IMR-90 (cell line): Measurements from ENCODE around the gene NUP210L. TPM values are rescaled to one million over a fixed set of nuclear protein-coding genes. Genes with fewer than 3 reads are reported as not detected.

Source experiments
- ATAC-seq: fragments of 200-7000 bp; cut with Tn5 transposase; 2 replicates; pipeline ENCODE4 v1.9.1; 2020; ENCODE audit warnings: low read depth, mild to moderate bottlenecking, moderate library complexity
- BruUV-seq: library from RNA; stranded (reverse); fragments of 400-500 nt; replicated peaks from 2 replicates; lab custom pipeline; 2021; lab: Mats Ljungman, UMichigan
- CTCF ChIA-PET: fragments of 300-600 bp; formaldehyde crosslinking; extraction: SDS; loops from one replicate; lab custom pipeline; 2021; ENCODE audit warnings: antibody characterized with exemption; lab: Yijun Ruan, JAX
- POLR2A ChIA-PET: fragments of 300-600 bp; sonication (Branson Sonifier 250); formaldehyde crosslinking; loops from one replicate; lab custom pipeline; 2022; ENCODE audit warnings: antibody characterized with exemption; ENCODE audit not compliant: unreplicated experiment; lab: Charles Lee
- DNase-seq: peaks from one replicate; pipeline ENCODE4 v3.0.0; 2013
- H2AFZ ChIP-seq: replicated peaks from 2 replicates; pipeline ENCODE3; 2013; ENCODE audit warnings: low read length, mild to moderate bottlenecking; ENCODE audit not compliant: poor library complexity
- H2AK5ac ChIP-seq: 2 replicates; pipeline ENCODE4 v1.6.1; 2013; ENCODE audit warnings: low read depth, low read length, inconsistent platforms
- H2AK9ac ChIP-seq: replicated peaks from 2 replicates; pipeline ENCODE3; 2013; ENCODE audit warnings: mild to moderate bottlenecking, low read depth, low read length, moderate library complexity; ENCODE audit not compliant: poor library complexity
- H2BK120ac ChIP-seq: 2 replicates; pipeline ENCODE4 v1.6.1; 2013; ENCODE audit warnings: low read depth, low read length, inconsistent platforms
- H2BK15ac ChIP-seq: 3 replicates; pipeline ENCODE4 v1.6.1; 2013; ENCODE audit warnings: low read depth, low read length, inconsistent platforms
- H2BK20ac ChIP-seq: 2 replicates; pipeline ENCODE4 v1.6.1; 2013; ENCODE audit warnings: low read depth, mild to moderate bottlenecking, inconsistent platforms, low read length, moderate library complexity
- H2BK5ac ChIP-seq: 2 replicates; pipeline ENCODE4 v1.6.1; 2013; ENCODE audit warnings: mild to moderate bottlenecking, low read depth, low read length, inconsistent platforms; ENCODE audit not compliant: poor library complexity, severe bottlenecking
- H3K14ac ChIP-seq: replicated peaks from 2 replicates; pipeline ENCODE4 v1.6.1; 2013; ENCODE audit warnings: low read depth, low read length, inconsistent platforms
- H3K18ac ChIP-seq: 2 replicates; pipeline ENCODE4 v1.6.1; 2013; ENCODE audit warnings: low read depth, low read length, control low read depth
- H3K23ac ChIP-seq: 2 replicates; pipeline ENCODE4 v1.6.1; 2013; ENCODE audit warnings: low read depth, low read length, inconsistent platforms
- H3K27ac ChIP-seq: 2 replicates; pipeline ENCODE4 v1.5.1; 2013; ENCODE audit warnings: mild to moderate bottlenecking, control low read depth, low read length; ENCODE audit not compliant: insufficient read depth
- H3K27me3 ChIP-seq: 2 replicates; pipeline ENCODE4 v1.6.1; 2013; ENCODE audit warnings: low read length; ENCODE audit not compliant: control insufficient read depth, insufficient read depth
- H3K36me3 ChIP-seq: 2 replicates; pipeline ENCODE4 v1.6.1; 2013; ENCODE audit warnings: low read length, mixed read lengths; ENCODE audit not compliant: control insufficient read depth, insufficient read depth
- H3K4ac ChIP-seq: 2 replicates; pipeline ENCODE4 v1.6.1; 2013; ENCODE audit warnings: low read depth, low read length, inconsistent platforms
- H3K4me1 ChIP-seq: 2 replicates; pipeline ENCODE4 v1.6.1; 2013; ENCODE audit warnings: low read length, mixed read lengths; ENCODE audit not compliant: control insufficient read depth, insufficient read depth
- H3K4me2 ChIP-seq: 2 replicates; pipeline ENCODE4 v1.6.1; 2013; ENCODE audit warnings: low read depth, mild to moderate bottlenecking, control low read depth, low read length, moderate library complexity
- H3K4me3 ChIP-seq: 2 replicates; pipeline ENCODE4 v1.5.1; 2013; ENCODE audit warnings: low read depth, mild to moderate bottlenecking, control low read depth, low read length, moderate library complexity; ENCODE audit not compliant: insufficient read depth
- H3K56ac ChIP-seq: 2 replicates; pipeline ENCODE4 v1.6.1; 2013; ENCODE audit warnings: low read length, inconsistent platforms; ENCODE audit not compliant: insufficient read depth; ENCODE audit errors: extremely low read depth
- H3K79me1 ChIP-seq, 2 experiments: 2 replicates each; pipeline ENCODE4 v1.6.1; 2013; ENCODE audit warnings: low read length in 2 of 2, inconsistent platforms in 1 of 2, low read depth in 1 of 2
- H3K9ac ChIP-seq: 2 replicates; pipeline ENCODE4 v1.6.1; 2013; ENCODE audit warnings: low read depth, low read length, control low read depth
- H3K9me1 ChIP-seq: 2 replicates; pipeline ENCODE4 v1.6.1; 2013; ENCODE audit warnings: low read length, inconsistent platforms; ENCODE audit not compliant: insufficient read depth
- H3K9me3 ChIP-seq: 2 replicates; pipeline ENCODE4 v1.6.1; 2013; ENCODE audit warnings: low read length; ENCODE audit not compliant: control insufficient read depth, insufficient read depth
- H4K20me1 ChIP-seq: 2 replicates; pipeline ENCODE4 v1.6.1; 2013; ENCODE audit warnings: low read length, inconsistent platforms; ENCODE audit not compliant: insufficient read depth
- H4K5ac ChIP-seq: 2 replicates; pipeline ENCODE4 v1.6.1; 2013; ENCODE audit warnings: mild to moderate bottlenecking, low read depth, low read length, control low read depth
- H4K8ac ChIP-seq, 2 experiments: 2 replicates each; pipeline ENCODE4 v1.6.1; 2013; ENCODE audit warnings: low read depth in 2 of 2, low read length in 2 of 2, control low read depth in 1 of 2, inconsistent platforms in 1 of 2
- H4K91ac ChIP-seq: 2 replicates; pipeline ENCODE4 v1.6.1; 2013; ENCODE audit warnings: low read depth, low read length, inconsistent platforms; ENCODE audit not compliant: insufficient read depth
- CEBPB ChIP-seq: IDR thresholded peaks from 2 replicates; pipeline ENCODE4 v1.6.1; 2012; ENCODE audit warnings: low read depth, low read length, improper control_type of control experiment
- CTCF ChIP-seq: conservative IDR thresholded peaks from 2 replicates; pipeline ENCODE4 v1.5.1; 2012; ENCODE audit warnings: mild to moderate bottlenecking, low read depth, low read length, improper control_type of control experiment
- FOS ChIP-seq: fragments of 150-350 bp; IDR thresholded peaks from 2 replicates; pipeline ENCODE4 v1.6.1; 2016; ENCODE audit warnings: low read depth, low read length
- MAFK ChIP-seq: IDR thresholded peaks from 2 replicates; pipeline ENCODE4 v1.6.1; 2012; ENCODE audit warnings: low read depth, low read length, improper control_type of control experiment
- MAZ ChIP-seq: IDR thresholded peaks from 2 replicates; pipeline ENCODE4 v1.6.1; 2012; ENCODE audit warnings: low read depth, mild to moderate bottlenecking, low read length, improper control_type of control experiment, moderate library complexity, borderline replicate concordance
- MXI1 ChIP-seq: IDR thresholded peaks from 2 replicates; pipeline ENCODE4 v1.6.1; 2012; ENCODE audit warnings: low read depth, mild to moderate bottlenecking, low read length, moderate library complexity, borderline replicate concordance
- NFE2L2 ChIP-seq: fragments of 150-350 bp; IDR thresholded peaks from 2 replicates; pipeline ENCODE4 v1.6.1; 2016; ENCODE audit warnings: low read depth, mild to moderate bottlenecking, low read length
- RFX5 ChIP-seq: IDR thresholded peaks from 2 replicates; pipeline ENCODE4 v1.8.0; 2012; ENCODE audit warnings: low read depth, mild to moderate bottlenecking, low read length, moderate library complexity
- SMC3 ChIP-seq: fragments of 150-350 bp; IDR thresholded peaks from 2 replicates; pipeline ENCODE4 v1.6.1; 2016; ENCODE audit warnings: low read depth, mild to moderate bottlenecking, antibody characterized with exemption, low read length, moderate library complexity
- WGBS, 2 experiments: methylation state at CpG; one replicate each; pipeline versions ENCODE4 v1.1.5 to v1.1.7; 2013; ENCODE audit warnings: missing lambda C conversion rate in 2 of 2; ENCODE audit not compliant: insufficient read length in 1 of 2; ENCODE audit errors: extremely low coverage in 2 of 2; 5-methylcytosine and 5-hydroxymethylcytosine counted together
- dilution Hi-C: fragments of 300-500 bp; cut with HindIII; formaldehyde crosslinking; loops from one replicate; pipeline ENCODE4 v1.14.3; 2018; ENCODE audit warnings: low sequenced_read_pairs; ENCODE audit not compliant: unreplicated experiment
- in situ Hi-C: fragments of 300-500 bp; cut with MboI; formaldehyde crosslinking; loops from 3 replicates; pipeline ENCODE4 v1.14.3; 2019; ENCODE audit warnings: low sequenced_read_pairs, inconsistent platforms, mixed read lengths
- intact Hi-C: fragments of 100-400 bp; cut with micrococcal nuclease; formaldehyde crosslinking; loops from 2 replicates; pipeline ENCODE4 v1.10.0; 2022
- polyA plus RNA-seq, 3 experiments: library from polyadenylated mRNA; depleted of rRNA; stranded (reverse); fragments of >200 nt; gene quantifications; 2 replicates each; pipeline ENCODE4 v1.2.3, GENCODE V29; 2012; ENCODE audit warnings: low replicate concordance in 1 of 3
- total RNA-seq: library from RNA; depleted of rRNA; stranded (reverse); fragments of >200 nt; gene quantifications from 2 replicates; pipeline ENCODE4 v1.2.3, GENCODE V29; 2012

NUP210L gene
- total and polyA plus RNA-seq, 2 of the 4 experiments (the other 2 are of a cell fraction), result under 0.01 to 0.02 TPM

- H3K27ac ChIP-seq, result peak overlapping the region; percentile 4; the same call in 1 of the 2 replicates
- DNase-seq, result no peak
Measured at GRCh38 chr1:153968408-153968807, 186.5 kb downstream of the NUP210L start.

More at GRCh38 chr1:153968408-153968807, 186.5 kb downstream of the NUP210L start:
- no peak overlapping the region for H2BK5ac ChIP-seq
- peak overlapping the region; percentile 90 for H2AFZ ChIP-seq
- H3K4me1 ChIP-seq, result 0 out of 2 replicates have a peak, but pooled peaks cover 1% of the 10 kb centered on the region
- peak overlapping the region; percentile 21; the same call in 1 of the 2 replicates for H3K9ac ChIP-seq
- peak overlapping the region; percentile 88 for H2AK9ac ChIP-seq
- BruUV-seq, result no TSS peak
- H2BK20ac ChIP-seq, result no peak overlapping the region
- H3K79me1 ChIP-seq, result peaks cover 5 to 36% of the 10 kb centered on the region in 2 experiments; a peak in 3 of 4 replicates
- H3K4me2 ChIP-seq, result peak overlapping the region; percentile 87
- in situ Hi-C loops (loop anchor here (25.0 kb wide), 1 partner anchor 431 kb away; the partner anchor contains the start of genes S100A3, S100A4, S100A5 and S100A6), intact Hi-C loops (no loop called here), dilution Hi-C loops (no loop called here)
- no peak overlapping the region for H2BK15ac ChIP-seq
- TF ChIP-seq CTCF (no peak), MXI1 (no peak), RFX5 (no peak), CEBPB (no peak), MAFK (no peak), MAZ (no peak), NFE2L2 (no peak), FOS (no peak), SMC3 (no peak)
- H4K5ac ChIP-seq, result peak overlapping the region; percentile 46
- H3K9me1 ChIP-seq, result peaks cover 7% of the 10 kb centered on the region; the same call in 1 of the 2 replicates
- H2AK5ac ChIP-seq, result peak overlapping the region; percentile 73
- no peaks in the 10 kb centered on the region for H3K9me3 ChIP-seq
- H4K8ac ChIP-seq, result peak overlapping the region; percentile 8 to 93
- 5% methylated on average over 4 of the region's 13 CpGs; no CpG with 5 or more reads in 1 of the 2 experiments for WGBS, 2 experiments
- peak overlapping the region; percentile 48 for H3K4me3 ChIP-seq
- peak overlapping the region; percentile 36; the same call in 1 of the 2 replicates for H4K91ac ChIP-seq
- peak overlapping the region; percentile 66 for H3K14ac ChIP-seq
- peak overlapping the region; percentile 80 for H3K4ac ChIP-seq
- ChIA-PET CTCF (interaction anchor here (1.2 kb wide), 1 partner anchor 9 kb away, joined by 4 read pairs; the partner anchor contains the start of gene JTB), POLR2A (interaction anchor here (1.3 kb wide), 1 partner anchor 22 kb away, joined by 5 read pairs; the partner anchor contains the start of gene RPS27)
- H3K36me3 ChIP-seq, result peaks cover 5% of the 10 kb centered on the region
- H3K18ac ChIP-seq, result no peak overlapping the region
- H4K20me1 ChIP-seq, result no peaks in the 10 kb centered on the region
- ATAC-seq, result no peak
- H3K56ac ChIP-seq, result no peak overlapping the region
- H2BK120ac ChIP-seq, result 0 out of 2 replicates have a peak overlapping the region, but pooled peaks have one; percentile 21
- H3K27me3 ChIP-seq, result no peaks in the 10 kb centered on the region
- H3K23ac ChIP-seq, result peak overlapping the region; percentile 58; the same call in 1 of the 2 replicates
